Right lobe of liver (tissue), 4 donors: ENCODE results near the gene FGD5.

Source experiments
- CTCF ChIP-seq, 4 donors: fragments of 200-600 bp in 3 of 4; fragments of 450-650 bp in 1 of 4; IDR thresholded peaks; one replicate each; pipeline versions ENCODE4 v1.5.1 to v1.8.0; 2016 to 2022; ENCODE audit warnings: antibody characterized with exemption in 4 of 4, mild to moderate bottlenecking in 2 of 4
- POLR2A ChIP-seq: fragments of 450-650 bp; IDR thresholded peaks from one replicate; pipeline ENCODE4 v1.6.1; 2017; ENCODE audit warnings: antibody characterized with exemption, mild to moderate bottlenecking
- donor health status: DM: no; HTN: no; CAD: no.
- donor health status: DM: no; HTN: no; CAD: no.
- donor health status: DM: no; HTN: yes; CAD: no.

GRCh38 chr3:14879211-14879874, 60.6 kb downstream of the FGD5 start:
- TF ChIP-seq CTCF (IDR thresholded peaks at IDR 0.05) (no peak), POLR2A (no peak)
